Gastroesophageal sphincter (tissue), 3 donors: ENCODE data around the gene CAMSAP3.

Source experiments
- EP300 ChIP-seq: sonication (generic); formaldehyde crosslinking; IDR thresholded peaks from one replicate; pipeline ENCODE4 v1.6.1; 2017; ENCODE audit warnings: antibody characterized with exemption, mild to moderate bottlenecking
- TF ChIP-seq, protein P1 (sequence below), 4 experiments: fragments of 200-600 bp in 2 of 4; fragments of 450-650 bp in 2 of 4; sonication (generic) in 1 of 4; IDR thresholded peaks; one replicate each; pipeline ENCODE4 v1.5.1; 2017 to 2019; ENCODE audit warnings: antibody characterized with exemption in 4 of 4, mild to moderate bottlenecking in 2 of 4, moderate library complexity in 2 of 4

DNA sequence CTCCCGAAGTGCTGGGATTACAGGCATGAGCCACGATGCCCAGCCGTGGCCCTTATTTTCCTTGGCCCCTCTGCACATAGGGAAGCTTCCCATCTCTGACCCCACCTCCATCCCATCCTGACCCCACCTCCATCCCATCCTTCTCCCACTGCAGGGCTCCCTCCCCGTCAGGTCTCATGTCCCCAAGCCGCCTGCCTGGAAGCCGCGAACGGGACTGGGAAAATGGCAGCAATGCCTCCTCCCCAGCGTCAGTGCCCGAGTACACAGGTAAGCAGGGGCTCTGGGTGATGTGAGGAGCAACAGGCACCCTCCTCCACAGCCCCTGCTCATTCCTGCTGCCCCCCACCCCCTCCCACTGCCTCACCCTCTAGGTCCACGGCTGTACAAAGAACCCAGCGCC lies 21.5 kb downstream of the CAMSAP3 start:
- TF ChIP-seq, protein P1, sequence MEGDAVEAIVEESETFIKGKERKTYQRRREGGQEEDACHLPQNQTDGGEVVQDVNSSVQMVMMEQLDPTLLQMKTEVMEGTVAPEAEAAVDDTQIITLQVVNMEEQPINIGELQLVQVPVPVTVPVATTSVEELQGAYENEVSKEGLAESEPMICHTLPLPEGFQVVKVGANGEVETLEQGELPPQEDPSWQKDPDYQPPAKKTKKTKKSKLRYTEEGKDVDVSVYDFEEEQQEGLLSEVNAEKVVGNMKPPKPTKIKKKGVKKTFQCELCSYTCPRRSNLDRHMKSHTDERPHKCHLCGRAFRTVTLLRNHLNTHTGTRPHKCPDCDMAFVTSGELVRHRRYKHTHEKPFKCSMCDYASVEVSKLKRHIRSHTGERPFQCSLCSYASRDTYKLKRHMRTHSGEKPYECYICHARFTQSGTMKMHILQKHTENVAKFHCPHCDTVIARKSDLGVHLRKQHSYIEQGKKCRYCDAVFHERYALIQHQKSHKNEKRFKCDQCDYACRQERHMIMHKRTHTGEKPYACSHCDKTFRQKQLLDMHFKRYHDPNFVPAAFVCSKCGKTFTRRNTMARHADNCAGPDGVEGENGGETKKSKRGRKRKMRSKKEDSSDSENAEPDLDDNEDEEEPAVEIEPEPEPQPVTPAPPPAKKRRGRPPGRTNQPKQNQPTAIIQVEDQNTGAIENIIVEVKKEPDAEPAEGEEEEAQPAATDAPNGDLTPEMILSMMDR (IDR thresholded peaks at IDR 0.05) = no peak
- TF ChIP-seq EP300 = no peak
